Non-pigmented ciliary epithelial cell (primary cell): ENCODE results near the gene SLC9A3.

Source experiments
- DNase-seq: peaks from one replicate; pipeline ENCODE4 v3.0.0-alpha.2; 2010; ENCODE audit warnings: low read depth

SLC9A3 gene

GRCh38 chr5:458547-459353 lies 65.5 kb downstream of the SLC9A3 start:
- no peak for DNase-seq

GRCh38 chr5:457195-457961 lies 66.9 kb downstream of the SLC9A3 start:
- no peak for DNase-seq

- no peak for DNase-seq
Observed at GRCh38 chr5:456351-457194, 67.7 kb downstream of the SLC9A3 start.

- DNase-seq = no peak
Observed at GRCh38 chr5:455806-456205, 68.4 kb downstream of the SLC9A3 start.

- no peak for DNase-seq
Observed at GRCh38 chr5:454936-455335, 69.3 kb downstream of the SLC9A3 start.

GRCh38 chr5:453725-454481 lies 70.3 kb downstream of the SLC9A3 start:
- DNase-seq = no peak

- DNase-seq = no peak
Observed at GRCh38 chr5:452978-453710, 71.1 kb downstream of the SLC9A3 start.

GRCh38 chr5:451587-452458 lies 72.4 kb downstream of the SLC9A3 start:
- no peak for DNase-seq

- DNase-seq = no peak
Observed at GRCh38 chr5:449151-449550, 75.1 kb downstream of the SLC9A3 start.

- DNase-seq = no peak
Observed at GRCh38 chr5:448766-449090, 75.5 kb downstream of the SLC9A3 start.

GRCh38 chr5:448061-448765 lies 76.0 kb downstream of the SLC9A3 start:
- no peak for DNase-seq

- no peak for DNase-seq
Observed at GRCh38 chr5:447501-447900, 76.7 kb downstream of the SLC9A3 start.

GRCh38 chr5:446883-447263 lies 77.4 kb downstream of the SLC9A3 start:
- no peak for DNase-seq

- DNase-seq = no peak
Observed at GRCh38 chr5:446066-446882, 78.0 kb downstream of the SLC9A3 start.

- DNase-seq = no peak
Observed at GRCh38 chr5:445591-445990, 78.7 kb downstream of the SLC9A3 start.

GRCh38 chr5:444226-444625 lies 80.0 kb downstream of the SLC9A3 start:
- DNase-seq = no peak

- no peak for DNase-seq
Observed at GRCh38 chr5:443239-444151, 80.8 kb downstream of the SLC9A3 start.
